Measurements from ENCODE around the gene ARHGAP27.

ARHGAP27 gene

GRCh38 chr17:45430738-45431530 lies 1.7 kb downstream of the ARHGAP27 start:
- no peak for DNase-seq (ENCODE audit: low read depth in 2 of 2)

GRCh38 chr17:45430006-45430737 lies 2.5 kb downstream of the ARHGAP27 start:
- DNase-seq (ENCODE audit: low read depth in 2 of 2) = no peak

DNA sequence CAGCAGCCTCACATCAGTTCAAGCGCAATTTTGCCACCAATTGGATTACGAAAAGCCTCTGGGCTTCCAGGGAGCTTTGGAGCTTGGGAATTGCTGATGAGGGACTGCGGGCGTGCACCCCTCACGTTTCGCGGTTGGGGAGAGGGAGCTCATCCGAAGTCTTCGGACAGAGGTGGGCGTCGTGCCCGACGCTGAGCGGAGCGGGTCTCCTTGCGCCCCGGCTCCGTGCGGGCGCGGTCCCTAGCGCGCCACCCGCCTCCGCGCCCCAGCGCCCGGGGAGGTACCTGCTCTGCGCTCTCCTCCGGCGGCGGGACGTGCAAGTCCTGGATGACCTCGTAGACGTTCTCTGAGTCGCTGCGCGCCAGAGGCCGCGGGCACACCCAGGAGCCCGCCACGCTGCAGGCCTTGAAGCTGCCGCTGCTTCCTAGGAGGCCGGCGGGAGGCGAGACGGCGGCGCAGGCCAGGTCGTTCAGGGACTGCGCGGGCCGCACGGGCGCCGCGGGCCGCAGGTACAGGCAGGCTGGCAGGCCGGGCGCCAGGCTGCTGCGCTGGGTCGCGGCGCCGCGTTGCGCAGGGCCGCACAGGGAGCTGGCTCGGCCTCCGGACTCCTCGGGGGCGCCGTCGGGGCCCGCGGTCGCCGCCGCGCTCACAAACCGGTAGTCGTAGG lies 3.2 kb downstream of the ARHGAP27 start:
- no peak for DNase-seq (ENCODE audit: low read depth in 2 of 2)

GRCh38 chr17:45428931-45429338 lies 3.7 kb downstream of the ARHGAP27 start:
- DNase-seq (ENCODE audit: low read depth in 2 of 2) = no peak

DNA sequence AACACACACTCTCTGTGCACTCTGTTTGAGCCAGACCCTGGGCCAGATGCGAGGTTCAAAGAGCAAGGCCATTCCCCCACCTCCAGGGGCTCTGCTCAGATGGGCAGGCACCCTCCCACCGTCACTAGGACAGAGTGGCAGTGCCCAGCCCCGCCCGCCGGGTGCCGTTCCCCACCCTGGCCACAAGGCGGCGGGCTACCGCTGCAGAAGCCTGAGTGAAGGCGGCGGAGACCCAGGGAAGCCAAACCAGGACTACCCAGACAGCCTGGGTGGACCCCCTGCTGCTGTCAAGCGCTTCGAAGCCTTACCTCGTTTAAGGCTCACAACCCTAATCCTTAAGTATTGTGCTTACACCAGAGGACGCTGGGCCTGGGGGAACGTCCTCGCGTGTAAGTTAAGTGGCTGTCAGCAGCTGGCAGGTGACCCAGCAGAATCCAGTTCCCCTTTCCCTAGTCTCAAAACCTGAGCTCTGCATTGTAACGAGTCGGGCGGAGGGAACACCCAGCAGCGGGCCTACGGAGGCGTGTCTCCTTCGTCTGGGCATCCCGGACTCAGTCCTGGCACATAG lies 4.5 kb downstream of the ARHGAP27 start:
- peak; percentile 49 to 72 for DNase-seq (ENCODE audit: low read depth in 2 of 2)

DNA sequence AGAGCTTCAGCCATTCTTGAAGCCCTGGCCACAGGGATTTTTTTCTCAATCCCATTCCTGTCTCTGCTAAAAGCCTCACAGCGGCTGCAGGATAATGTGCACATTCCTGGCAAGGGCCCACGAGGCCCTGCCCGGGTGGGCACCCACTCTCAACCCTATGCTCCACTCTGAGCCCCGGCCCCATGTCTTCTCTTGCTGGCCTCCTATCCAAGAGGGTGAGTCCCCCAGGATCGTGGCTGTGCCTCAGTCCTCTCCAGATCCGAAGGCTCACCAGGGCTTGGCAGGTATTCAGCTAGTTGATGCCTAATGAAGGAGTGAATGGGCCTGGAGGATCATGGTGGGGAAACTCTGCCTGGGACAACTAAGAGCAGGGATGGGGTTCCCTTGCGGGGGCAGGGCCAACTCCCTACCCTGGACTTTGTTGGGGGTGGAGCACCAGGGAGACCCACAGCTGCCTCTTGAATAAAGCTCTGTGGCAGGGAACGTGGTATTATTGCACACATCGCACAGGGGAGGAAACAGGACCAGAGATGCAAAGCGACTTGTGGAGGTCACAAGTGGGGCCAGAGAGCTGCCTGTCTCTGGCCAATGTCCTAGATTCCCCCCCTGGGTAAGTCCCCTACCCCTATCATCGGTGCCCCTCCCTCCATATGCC lies 5.4 kb downstream of the ARHGAP27 start:
- no peak for DNase-seq (ENCODE audit: low read depth in 2 of 2)

- no peak for DNase-seq (ENCODE audit: low read depth in 2 of 2)
These were observed 6.1 kb downstream of the ARHGAP27 start for GRCh38 chr17:45426561-45426960.

DNA sequence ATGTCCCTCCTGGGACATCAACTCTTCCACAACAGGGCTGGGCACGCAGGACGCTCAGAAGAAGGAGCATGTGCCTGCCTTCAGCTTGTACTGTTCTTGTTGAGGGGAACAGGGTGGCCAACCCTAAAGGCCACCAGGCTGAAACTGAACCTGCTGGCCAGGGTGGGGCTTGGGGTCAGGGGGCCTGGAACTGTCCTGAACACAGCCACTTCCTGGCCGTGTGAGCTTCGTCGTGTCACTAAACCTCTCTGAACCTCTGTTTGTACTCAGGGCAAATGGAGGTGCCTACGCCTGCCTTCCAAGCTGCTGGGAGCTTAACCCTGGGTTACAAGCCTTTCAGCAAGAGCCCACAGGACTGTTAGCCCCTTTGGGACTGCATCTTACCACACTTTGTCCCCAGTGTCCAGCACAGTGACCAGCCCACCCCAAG lies 6.7 kb downstream of the ARHGAP27 start:
- no peak for DNase-seq (ENCODE audit: low read depth in 2 of 2)

DNA sequence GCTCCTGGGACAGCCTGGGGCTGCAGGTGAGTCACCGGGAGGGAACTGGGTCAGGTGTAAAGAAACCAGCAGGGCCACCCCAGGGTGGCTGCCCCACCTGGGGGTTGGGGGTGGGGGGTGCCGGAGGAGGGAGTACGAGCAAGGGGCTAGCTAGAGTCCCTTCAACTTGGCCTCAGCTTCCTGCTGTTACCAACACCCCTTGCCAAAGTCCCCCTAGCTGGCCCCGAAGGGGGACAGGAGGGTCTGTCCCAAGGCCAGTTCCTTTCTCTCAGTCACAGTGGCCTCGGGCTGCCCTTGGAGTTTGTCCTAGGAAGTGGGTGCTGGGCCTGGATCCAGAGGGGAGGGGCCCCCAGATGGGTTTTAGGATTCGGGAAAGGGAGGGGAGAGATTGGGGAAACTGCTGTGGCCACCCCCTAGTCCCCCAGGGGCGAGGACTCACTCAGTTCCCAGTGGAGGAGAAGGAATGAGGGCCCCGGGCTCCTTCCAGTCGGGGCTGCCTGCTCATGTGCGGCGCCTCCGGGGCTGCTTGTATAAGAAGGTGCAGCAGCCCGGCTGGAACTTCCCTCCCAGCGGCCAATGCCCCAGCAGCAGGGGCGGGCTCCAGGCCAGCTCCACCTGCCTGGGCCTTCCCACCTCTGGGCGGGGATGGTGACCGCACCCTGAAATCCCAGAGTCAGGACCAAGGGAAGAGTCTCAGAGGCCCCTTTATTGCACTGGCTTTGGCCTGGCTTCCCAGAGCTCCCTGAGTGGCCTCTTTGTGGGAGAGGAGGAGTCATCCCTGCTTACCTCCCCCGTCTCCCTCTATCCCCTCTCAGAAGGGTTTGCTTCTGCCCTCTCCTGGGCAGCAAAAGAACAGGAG lies 7.3 kb downstream of the ARHGAP27 start:
- DNase-seq (ENCODE audit: low read depth in 2 of 2) = no peak

GRCh38 chr17:45424769-45425124 lies 7.9 kb downstream of the ARHGAP27 start:
- no peak for DNase-seq (ENCODE audit: low read depth in 2 of 2)

- DNase-seq (ENCODE audit: low read depth in 2 of 2) = no peak
These were observed 8.7 kb downstream of the ARHGAP27 start for GRCh38 chr17:45423975-45424335.

DNA sequence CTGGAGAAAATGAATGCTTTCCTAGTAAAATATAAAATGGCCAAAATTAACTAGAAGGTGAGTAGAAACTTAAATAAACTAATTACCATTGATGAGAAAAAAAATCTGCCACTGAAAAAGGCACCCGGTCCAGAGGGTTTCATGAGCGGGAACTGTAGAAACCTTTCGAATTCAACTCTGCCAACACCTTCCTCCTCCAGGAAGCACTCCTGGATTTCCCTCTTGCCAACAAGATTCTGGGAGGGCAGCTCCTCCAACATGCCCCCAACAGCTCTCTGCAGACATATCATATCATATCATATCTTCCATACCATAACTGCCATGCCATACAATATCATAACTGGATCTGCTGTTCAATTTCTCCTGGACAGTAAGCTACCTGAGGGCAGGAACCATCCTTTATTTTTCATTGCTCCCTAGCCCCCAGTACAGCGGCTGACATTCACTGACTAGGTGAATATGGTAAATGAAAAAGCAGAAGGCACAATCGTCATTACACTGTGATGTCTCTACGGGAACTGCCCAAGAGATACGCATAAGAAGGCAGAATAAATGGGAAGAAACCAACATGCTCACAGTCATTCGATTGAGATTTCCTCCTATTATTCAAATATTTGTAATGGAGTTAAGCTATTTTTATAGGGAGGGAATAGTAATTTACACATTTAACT lies 9.2 kb downstream of the ARHGAP27 start:
- no peak for DNase-seq (ENCODE audit: low read depth in 2 of 2)

- DNase-seq (ENCODE audit: low read depth in 2 of 2) = no peak
These were observed 17.4 kb downstream of the ARHGAP27 start for GRCh38 chr17:45414990-45415881.

- DNase-seq (ENCODE audit: low read depth in 2 of 2) = no peak
These were observed 19.2 kb downstream of the ARHGAP27 start for GRCh38 chr17:45413498-45413923.

DNA sequence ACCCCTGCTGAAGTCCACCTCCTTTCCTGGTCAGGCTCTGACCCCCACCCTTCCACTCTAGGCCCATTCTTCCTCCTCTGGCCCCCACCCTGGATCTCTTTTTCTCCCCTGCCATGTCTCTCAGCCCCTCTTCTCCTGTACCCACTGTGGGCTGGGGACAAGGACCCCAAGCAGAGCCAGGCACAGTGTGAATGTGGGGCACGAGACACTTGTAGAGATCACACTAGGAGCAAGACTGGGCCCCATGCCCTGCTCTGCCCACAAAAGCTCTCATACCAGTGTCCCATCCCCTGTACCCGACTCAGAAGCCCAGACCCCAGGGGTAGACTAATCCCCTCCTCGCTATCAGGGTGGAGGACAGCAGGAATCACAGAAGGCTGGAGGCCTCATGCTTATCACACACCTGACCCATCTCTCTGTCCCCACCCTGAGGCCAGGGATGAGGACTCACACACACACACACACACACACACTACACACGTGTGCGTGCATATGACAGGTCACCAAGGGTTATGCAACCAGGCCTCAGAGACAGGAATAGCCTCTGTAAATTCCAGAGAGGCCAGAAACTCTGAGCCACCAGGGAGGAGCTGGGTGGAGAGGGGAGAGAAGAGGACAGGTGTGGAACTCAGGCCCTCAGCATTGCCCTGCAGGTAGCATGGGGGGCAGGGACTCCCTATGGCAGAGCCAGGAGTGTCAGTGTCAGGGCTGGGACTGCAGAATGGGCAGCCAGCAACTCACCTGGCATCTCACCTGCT lies 21.1 kb downstream of the ARHGAP27 start:
- no peak for DNase-seq (ENCODE audit: low read depth in 2 of 2)

DNA sequence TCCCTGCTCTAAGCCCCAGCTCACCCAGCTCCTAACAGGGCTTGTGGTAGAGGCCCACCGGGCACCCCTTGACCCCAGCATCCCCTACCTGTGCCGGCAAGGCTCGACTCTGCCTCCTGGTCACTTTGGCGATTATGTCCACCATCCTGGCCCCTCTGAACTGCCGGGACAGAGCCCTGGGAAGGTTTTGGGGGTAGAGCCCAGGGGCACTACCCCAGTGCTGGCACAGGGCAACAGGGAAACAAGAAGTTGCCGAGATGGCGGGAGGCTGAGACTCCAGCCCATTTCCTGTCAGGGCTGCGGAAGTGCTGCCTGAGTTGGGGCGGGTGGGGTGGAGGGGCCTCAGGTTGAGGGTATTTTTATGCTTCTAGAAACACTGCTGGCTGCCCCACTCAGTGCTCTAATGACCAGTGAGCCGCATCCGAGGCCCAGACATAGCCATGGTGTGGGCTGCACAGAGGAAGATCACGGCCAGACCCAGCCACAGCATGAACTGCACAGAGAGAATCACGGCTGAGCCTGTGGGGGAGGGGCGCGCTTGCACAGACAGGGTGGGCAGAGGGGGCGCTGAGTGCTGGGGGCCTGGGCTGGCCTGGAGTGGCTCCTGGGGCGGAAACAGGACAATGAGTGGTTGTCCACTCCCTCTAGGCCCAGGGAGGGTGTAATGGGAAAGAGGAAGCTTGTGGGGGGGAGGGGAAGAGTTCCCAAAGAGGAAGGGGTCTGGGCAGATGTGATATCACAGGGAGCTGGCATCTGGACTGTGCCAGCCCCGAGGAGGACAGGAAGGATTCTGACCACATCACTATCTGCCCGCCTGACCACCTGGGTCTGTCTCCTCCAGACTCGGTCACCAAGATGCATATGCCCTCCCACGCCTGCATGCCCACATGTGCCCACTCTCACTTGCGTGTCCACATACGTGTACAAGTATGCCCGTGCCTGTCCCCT lies 22.3 kb downstream of the ARHGAP27 start:
- peak; percentile 23 to 36 for DNase-seq (ENCODE audit: low read depth in 2 of 2)

DNA sequence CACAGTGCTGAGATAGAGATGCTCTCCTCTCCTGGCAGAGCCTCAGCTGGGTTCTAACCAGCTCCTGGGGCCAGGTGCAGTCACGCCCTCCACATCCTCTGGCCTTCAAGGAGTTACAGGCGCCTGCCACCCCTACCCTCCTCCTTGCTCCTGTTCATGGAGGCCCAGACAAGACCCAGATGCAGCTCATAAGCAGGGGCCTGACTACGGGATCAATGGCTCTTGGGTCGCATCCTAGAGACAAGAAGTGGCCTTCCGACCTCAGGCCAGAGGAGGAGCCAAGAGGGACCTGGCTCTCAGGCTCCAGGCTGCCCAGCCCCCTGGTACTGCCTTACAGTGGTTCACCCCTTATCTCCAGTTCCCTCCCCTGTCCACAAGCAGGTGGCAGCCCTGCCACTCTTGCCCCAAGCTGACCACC lies 23.0 kb downstream of the ARHGAP27 start:
- no peak for DNase-seq (ENCODE audit: low read depth in 2 of 2)
